Measurements from ENCODE around the gene RAI14.
"Not testable (repeated sequence)": the region's sequence is repeated elsewhere in the genome, so short reads cannot be mapped to it uniquely, and the experiment has no call there.

RAI14 gene

DNA sequence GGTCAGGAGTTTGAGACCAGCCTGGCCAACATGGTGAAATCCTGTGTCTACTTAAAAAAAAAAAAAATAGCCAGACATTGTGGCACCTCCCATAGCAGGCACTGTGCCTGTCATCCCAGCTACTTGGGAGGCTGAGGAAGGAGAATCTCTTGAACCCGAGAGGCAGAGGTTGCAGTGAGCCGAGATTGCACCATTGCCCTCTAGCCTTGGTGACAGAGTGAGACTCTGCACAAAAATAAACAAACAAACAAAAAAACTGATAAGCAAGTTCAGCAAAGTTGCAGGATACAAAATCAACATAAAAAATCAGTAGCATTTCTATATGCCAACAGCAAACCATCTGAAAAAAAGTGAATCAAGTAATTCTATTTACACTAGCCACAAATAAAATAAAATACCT lies 118.0 kb downstream of the RAI14 start:
- TF ChIP-seq ZNF274 (IDR thresholded peaks at IDR 0.05; ENCODE audit: low read depth, low read length) (no peak), YY1 (IDR thresholded peaks at IDR 0.05; ENCODE audit: insufficient read depth, insufficient read length) (no peak), SUZ12 (IDR thresholded peaks at IDR 0.05; ENCODE audit: extremely low read depth, insufficient read depth, insufficient read length) (no peak)
- Histone ChIP-seq H3K4me1 (ENCODE audit: insufficient read depth, insufficient read length) (no peaks in the 10 kb centered on the region), H3K9ac (ENCODE audit: insufficient read length, low read depth) (no peak overlapping the region), H3K27me3 (ENCODE audit: insufficient read depth, insufficient read length) (no peaks in the 10 kb centered on the region), H3K4me3 (ENCODE audit: insufficient read length, low read depth) (no peak overlapping the region), H3K36me3 (ENCODE audit: insufficient read depth, insufficient read length, low read length) (peaks cover 13% of the 10 kb centered on the region), H3K9me3 (ENCODE audit: insufficient read depth, low read length) (no peaks in the 10 kb centered on the region)
- DNase-seq (ENCODE audit: low read depth, low spot score): no peak

GRCh38 chr5:34774678-34775077 lies 118.5 kb downstream of the RAI14 start:
- H3K4me1 ChIP-seq (ENCODE audit: insufficient read depth, insufficient read length); H3K9me3 ChIP-seq (ENCODE audit: insufficient read depth, low read length); DNase-seq (ENCODE audit: low read depth, low spot score); H3K9ac ChIP-seq (ENCODE audit: insufficient read length, low read depth); H3K27me3 ChIP-seq (ENCODE audit: insufficient read depth, insufficient read length); H3K4me3 ChIP-seq (ENCODE audit: insufficient read length, low read depth): not testable (repeated sequence)
- H3K36me3 ChIP-seq (ENCODE audit: insufficient read depth, insufficient read length, low read length): peaks cover 13% of the 10 kb centered on the region

DNA sequence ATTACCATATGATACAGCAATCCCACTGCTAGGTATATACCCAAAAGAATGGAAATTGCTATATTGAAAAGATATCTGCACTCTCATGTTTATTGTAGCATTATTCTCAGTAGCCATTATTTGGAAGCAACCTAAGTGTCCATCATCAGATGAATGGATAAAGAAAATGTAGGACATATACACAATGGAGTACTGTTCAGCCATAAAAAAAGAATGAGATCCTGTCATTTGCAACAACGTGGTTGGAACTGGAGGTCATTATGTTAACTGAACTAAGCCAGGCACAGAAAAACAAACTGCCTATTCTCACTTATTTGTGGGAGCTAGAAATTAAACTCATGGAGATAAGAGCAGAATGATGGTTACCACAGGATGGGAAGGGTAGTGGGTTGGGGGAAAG lies 119.8 kb downstream of the RAI14 start:
- Histone ChIP-seq H3K27me3 (ENCODE audit: insufficient read depth, insufficient read length) (no peaks in the 10 kb centered on the region), H3K4me1 (ENCODE audit: insufficient read depth, insufficient read length) (no peaks in the 10 kb centered on the region), H3K4me3 (ENCODE audit: insufficient read length, low read depth) (no peak overlapping the region), H3K36me3 (ENCODE audit: insufficient read depth, insufficient read length, low read length) (peaks cover 5% of the 10 kb centered on the region), H3K9me3 (ENCODE audit: insufficient read depth, low read length) (no peaks in the 10 kb centered on the region), H3K9ac (ENCODE audit: insufficient read length, low read depth) (no peak overlapping the region)
- no peak for TF ChIP-seq ZNF274 (IDR thresholded peaks at IDR 0.05; ENCODE audit: low read depth, low read length)
- no peak for TF ChIP-seq SUZ12 (IDR thresholded peaks at IDR 0.05; ENCODE audit: extremely low read depth, insufficient read depth, insufficient read length)
- TF ChIP-seq YY1 (IDR thresholded peaks at IDR 0.05; ENCODE audit: insufficient read depth, insufficient read length): no peak
- no peak for DNase-seq (ENCODE audit: low read depth, low spot score)

DNA sequence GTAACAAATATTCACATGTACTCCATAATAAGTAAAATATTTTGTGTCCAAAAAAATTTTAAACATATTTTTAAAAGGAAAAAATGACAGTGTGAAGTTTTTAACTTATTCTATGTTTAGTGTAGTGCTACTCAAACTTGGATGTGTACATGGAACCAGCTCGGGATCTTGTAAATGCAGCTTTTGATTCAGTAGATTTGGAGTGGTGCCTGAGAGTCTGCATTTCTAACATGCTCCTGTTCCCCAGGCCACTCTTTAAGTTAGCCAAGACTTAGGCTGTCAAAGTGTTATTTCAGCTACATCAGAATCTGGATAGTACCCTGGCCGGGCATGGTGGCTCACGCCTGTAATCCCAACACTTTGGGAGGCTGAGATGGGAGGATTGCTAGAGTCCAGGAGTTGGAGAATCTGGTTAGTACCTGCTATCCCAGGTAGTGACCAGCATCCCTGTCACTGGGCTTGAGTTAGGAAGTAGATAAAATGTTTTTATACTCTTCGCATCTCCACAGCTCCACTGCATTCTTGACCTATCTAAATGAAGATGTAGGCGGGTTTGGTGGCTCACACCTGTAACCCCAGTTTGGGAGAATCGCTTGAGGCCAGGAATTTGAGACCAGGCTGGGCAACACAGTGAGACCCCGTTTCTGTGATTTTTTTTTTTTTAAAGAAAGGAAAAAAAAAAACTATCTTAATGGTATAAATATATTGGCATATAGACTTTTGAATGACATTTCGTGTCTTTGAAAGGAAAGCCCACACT lies 122.1 kb downstream of the RAI14 start:
- Histone ChIP-seq H3K4me1 (ENCODE audit: insufficient read depth, insufficient read length) (no peaks in the 10 kb centered on the region), H3K9me3 (ENCODE audit: insufficient read depth, low read length) (peaks cover 10% of the 10 kb centered on the region), H3K9ac (ENCODE audit: insufficient read length, low read depth) (no peak overlapping the region), H3K27me3 (ENCODE audit: insufficient read depth, insufficient read length) (no peaks in the 10 kb centered on the region), H3K4me3 (ENCODE audit: insufficient read length, low read depth) (no peak overlapping the region), H3K36me3 (ENCODE audit: insufficient read depth, insufficient read length, low read length) (no peaks in the 10 kb centered on the region)
- no peak for DNase-seq (ENCODE audit: low read depth, low spot score)
- no peak for TF ChIP-seq SUZ12 (IDR thresholded peaks at IDR 0.05; ENCODE audit: extremely low read depth, insufficient read depth, insufficient read length)
- no peak for TF ChIP-seq ZNF274 (IDR thresholded peaks at IDR 0.05; ENCODE audit: low read depth, low read length)
- TF ChIP-seq YY1 (IDR thresholded peaks at IDR 0.05; ENCODE audit: insufficient read depth, insufficient read length): no peak

GRCh38 chr5:34783892-34784291 lies 127.8 kb downstream of the RAI14 start:
- not testable (repeated sequence) for DNase-seq (ENCODE audit: low read depth, low spot score)

DNA sequence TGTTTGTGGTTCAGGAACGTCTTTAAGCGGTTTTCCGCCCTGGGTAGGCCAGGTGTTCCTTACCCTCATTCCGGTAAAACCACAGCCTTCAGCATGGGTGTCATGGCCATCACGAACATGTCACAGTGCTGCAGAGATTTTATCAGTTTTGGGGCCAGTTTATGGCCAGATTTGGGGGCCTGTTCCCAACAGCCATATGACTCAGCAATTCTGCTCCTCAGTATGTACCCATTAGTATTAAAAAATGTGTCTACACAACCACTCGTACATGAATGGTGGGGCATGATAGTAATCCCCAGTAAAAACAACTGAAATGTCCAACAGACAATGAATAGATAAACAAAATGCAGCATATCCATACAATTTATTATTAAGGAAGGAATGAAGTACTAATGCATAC lies 130.9 kb downstream of the RAI14 start:
- Histone ChIP-seq H3K9ac (ENCODE audit: insufficient read length, low read depth) (no peak overlapping the region), H3K27me3 (ENCODE audit: insufficient read depth, insufficient read length) (no peaks in the 10 kb centered on the region), H3K4me1 (ENCODE audit: insufficient read depth, insufficient read length) (no peaks in the 10 kb centered on the region), H3K4me3 (ENCODE audit: insufficient read length, low read depth) (no peak overlapping the region), H3K36me3 (ENCODE audit: insufficient read depth, insufficient read length, low read length) (no peaks in the 10 kb centered on the region), H3K9me3 (ENCODE audit: insufficient read depth, low read length) (peaks cover 14% of the 10 kb centered on the region; the same call in 1 of the 2 replicates)
- DNase-seq (ENCODE audit: low read depth, low spot score): no peak
- no peak for TF ChIP-seq YY1 (IDR thresholded peaks at IDR 0.05; ENCODE audit: insufficient read depth, insufficient read length)
- no peak for TF ChIP-seq ZNF274 (IDR thresholded peaks at IDR 0.05; ENCODE audit: low read depth, low read length)
- TF ChIP-seq SUZ12 (IDR thresholded peaks at IDR 0.05; ENCODE audit: extremely low read depth, insufficient read depth, insufficient read length): no peak

More at GRCh38 chr5:34783892-34784291, 127.8 kb downstream of the RAI14 start:
- not testable (repeated sequence) for H3K36me3 ChIP-seq (ENCODE audit: insufficient read depth, insufficient read length, low read length); H3K27me3 ChIP-seq (ENCODE audit: insufficient read depth, insufficient read length); H3K4me1 ChIP-seq (ENCODE audit: insufficient read depth, insufficient read length); H3K9ac ChIP-seq (ENCODE audit: insufficient read length, low read depth); H3K4me3 ChIP-seq (ENCODE audit: insufficient read length, low read depth)
- peaks cover 23% of the 10 kb centered on the region for H3K9me3 ChIP-seq (ENCODE audit: insufficient read depth, low read length)

DNA sequence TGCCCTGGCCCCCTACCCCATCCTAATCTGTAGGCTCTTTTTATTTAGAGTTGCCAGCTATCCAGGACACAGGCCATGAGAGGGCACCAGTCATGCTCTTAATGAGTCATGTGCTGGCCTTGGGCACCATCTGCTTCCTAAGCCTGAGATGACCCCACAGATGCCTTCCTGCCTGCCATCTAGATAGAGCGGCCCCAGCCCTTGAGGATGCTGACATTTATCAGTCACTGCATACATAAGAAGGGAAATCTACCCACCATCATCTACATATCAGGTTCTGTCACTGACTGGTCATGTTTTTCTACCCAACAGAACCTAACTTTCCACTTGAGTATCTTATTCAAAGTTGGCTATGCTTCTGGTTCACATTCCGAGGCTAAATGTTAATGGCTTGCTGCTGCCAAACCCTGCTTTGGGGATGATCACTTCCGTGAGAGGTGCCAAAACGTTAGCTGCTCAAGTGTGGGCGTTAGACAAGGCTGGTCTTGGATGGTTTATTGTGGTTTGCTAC lies 132.9 kb downstream of the RAI14 start:
- no peaks in the 10 kb centered on the region for H3K4me1 ChIP-seq (ENCODE audit: insufficient read depth, insufficient read length)
- no peak overlapping the region for H3K9ac ChIP-seq (ENCODE audit: insufficient read length, low read depth)
- no peak overlapping the region for H3K4me3 ChIP-seq (ENCODE audit: insufficient read length, low read depth)
- H3K36me3 ChIP-seq (ENCODE audit: insufficient read depth, insufficient read length, low read length): peaks cover 2% of the 10 kb centered on the region
- H3K27me3 ChIP-seq (ENCODE audit: insufficient read depth, insufficient read length): no peaks in the 10 kb centered on the region
- H3K9me3 ChIP-seq (ENCODE audit: insufficient read depth, low read length): peaks cover 13% of the 10 kb centered on the region; the same call in 1 of the 2 replicates
- no peak for TF ChIP-seq YY1 (IDR thresholded peaks at IDR 0.05; ENCODE audit: insufficient read depth, insufficient read length)
- TF ChIP-seq ZNF274 (IDR thresholded peaks at IDR 0.05; ENCODE audit: low read depth, low read length): no peak
- TF ChIP-seq SUZ12 (IDR thresholded peaks at IDR 0.05; ENCODE audit: extremely low read depth, insufficient read depth, insufficient read length): no peak
- DNase-seq (ENCODE audit: low read depth, low spot score): no peak
